Breast epithelium (tissue), 4 donors: ENCODE data around the gene PSMF1. TPM values are rescaled to one million over a fixed set of nuclear protein-coding genes. Genes with fewer than 3 reads are reported as not detected.
"Not testable (repeated sequence)": the region's sequence is repeated elsewhere in the genome, so short reads cannot be mapped to it uniquely, and the experiment has no call there.

Source experiments
- DNase-seq, 2 donors: peaks; one replicate each; pipeline ENCODE4 v3.0.0-alpha.2; 2019; ENCODE audit warnings: low spot score in 2 of 2
- H3K27ac ChIP-seq, 2 donors: fragments of 200-600 bp; sonication (generic) in 1 of 2; one replicate each; pipeline ENCODE4 v1.5.1; 2016 to 2019; ENCODE audit warnings: mild to moderate bottlenecking in 1 of 2
- H3K27me3 ChIP-seq, 2 donors: fragments of 200-600 bp; sonication (generic) in 1 of 2; one replicate each; pipeline versions ENCODE4 v1.5.1 to v1.6.0; 2017 to 2019; ENCODE audit warnings: control low read depth in 1 of 2, mild to moderate bottlenecking in 1 of 2
- H3K36me3 ChIP-seq: fragments of 200-600 bp; one replicate; pipeline ENCODE4 v1.5.1; 2019
- H3K4me1 ChIP-seq, 2 donors: fragments of 200-600 bp; sonication (generic); one replicate each; pipeline ENCODE4 v1.5.1; 2016 to 2019; ENCODE audit warnings: control low read depth in 1 of 2
- H3K4me3 ChIP-seq, 3 donors: fragments of 200-600 bp; sonication (generic); 1 replicate in 2 of 3; 2 replicates in 1 of 3; pipeline ENCODE4 v1.5.1; 2016 to 2019; ENCODE audit warnings: mild to moderate bottlenecking in 3 of 3, moderate library complexity in 2 of 3
- H3K9me3 ChIP-seq, 2 donors: fragments of 200-600 bp; sonication (generic) in 1 of 2; one replicate each; pipeline ENCODE4 v1.5.1; 2016 to 2019; ENCODE audit warnings: control low read depth in 1 of 2
- POLR2A ChIP-seq: fragments of 450-650 bp; IDR thresholded peaks from one replicate; pipeline ENCODE4 v1.6.1; 2016; ENCODE audit warnings: antibody characterized with exemption, mild to moderate bottlenecking, moderate library complexity
- POLR2AphosphoS5 ChIP-seq, 3 donors: sonication (generic); formaldehyde crosslinking; IDR thresholded peaks; one replicate each; pipeline ENCODE4 v1.6.1; 2017; ENCODE audit warnings: antibody characterized with exemption in 3 of 3
- intact Hi-C: fragments of 100-400 bp; cut with DNase I; formaldehyde crosslinking; loops from one replicate; pipeline ENCODE4 v1.15.1; 2023; ENCODE audit warnings: low total_unique reads
- total RNA-seq, 3 donors: library from RNA; depleted of rRNA; stranded (reverse); fragments of >200 nt; gene quantifications; one replicate each; pipeline ENCODE4 v1.1.0, GENCODE V29; 2016
- TF ChIP-seq, protein P1 (sequence below), 3 donors: fragments of 450-650 bp; IDR thresholded peaks; one replicate each; pipeline ENCODE4 v1.5.1; 2016 to 2017; ENCODE audit warnings: antibody characterized with exemption in 3 of 3, mild to moderate bottlenecking in 3 of 3, moderate library complexity in 3 of 3

The PSMF1 gene
- total RNA-seq, 3 donors from 2014 or later = 71.7 to 98.4 (median 75.1) TPM

DNA sequence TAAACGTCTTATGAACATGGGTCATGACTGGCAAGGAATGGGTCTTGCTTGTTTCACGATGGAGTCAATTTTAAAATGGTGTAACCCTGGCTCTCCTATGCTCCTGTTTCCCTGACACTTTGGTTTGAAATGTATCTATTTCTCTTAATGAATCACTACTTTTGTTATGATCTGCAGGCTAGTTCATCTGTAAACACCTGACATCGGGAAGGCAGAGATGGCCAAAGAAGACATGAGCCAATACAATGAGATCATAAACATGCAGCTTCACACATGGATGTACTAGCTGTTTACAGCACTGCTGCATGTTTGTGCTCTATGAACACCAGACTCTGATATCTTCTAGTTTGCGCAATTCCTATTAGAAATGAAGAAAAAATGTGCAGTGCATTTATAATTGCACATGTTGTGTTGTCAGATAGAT lies 96.4 kb downstream of the PSMF1 start:
- Histone ChIP-seq H3K36me3 (no peaks in the 10 kb centered on the region), H3K4me3 (no peak overlapping the region), H3K27me3 (peaks cover 0 to 10% of the 10 kb centered on the region in 2 donors), H3K4me1 (no peaks in the 10 kb centered on the region), H3K9me3 (no peaks in the 10 kb centered on the region), H3K27ac (no peak overlapping the region)
- intact Hi-C loops = no loop called here
- DNase-seq = no peak
- TF ChIP-seq POLR2AphosphoS5 (IDR thresholded peaks at IDR 0.05) (no peak), POLR2A (no peak)
- TF ChIP-seq, protein P1, sequence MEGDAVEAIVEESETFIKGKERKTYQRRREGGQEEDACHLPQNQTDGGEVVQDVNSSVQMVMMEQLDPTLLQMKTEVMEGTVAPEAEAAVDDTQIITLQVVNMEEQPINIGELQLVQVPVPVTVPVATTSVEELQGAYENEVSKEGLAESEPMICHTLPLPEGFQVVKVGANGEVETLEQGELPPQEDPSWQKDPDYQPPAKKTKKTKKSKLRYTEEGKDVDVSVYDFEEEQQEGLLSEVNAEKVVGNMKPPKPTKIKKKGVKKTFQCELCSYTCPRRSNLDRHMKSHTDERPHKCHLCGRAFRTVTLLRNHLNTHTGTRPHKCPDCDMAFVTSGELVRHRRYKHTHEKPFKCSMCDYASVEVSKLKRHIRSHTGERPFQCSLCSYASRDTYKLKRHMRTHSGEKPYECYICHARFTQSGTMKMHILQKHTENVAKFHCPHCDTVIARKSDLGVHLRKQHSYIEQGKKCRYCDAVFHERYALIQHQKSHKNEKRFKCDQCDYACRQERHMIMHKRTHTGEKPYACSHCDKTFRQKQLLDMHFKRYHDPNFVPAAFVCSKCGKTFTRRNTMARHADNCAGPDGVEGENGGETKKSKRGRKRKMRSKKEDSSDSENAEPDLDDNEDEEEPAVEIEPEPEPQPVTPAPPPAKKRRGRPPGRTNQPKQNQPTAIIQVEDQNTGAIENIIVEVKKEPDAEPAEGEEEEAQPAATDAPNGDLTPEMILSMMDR (IDR thresholded peaks at IDR 0.05) = no peak

DNA sequence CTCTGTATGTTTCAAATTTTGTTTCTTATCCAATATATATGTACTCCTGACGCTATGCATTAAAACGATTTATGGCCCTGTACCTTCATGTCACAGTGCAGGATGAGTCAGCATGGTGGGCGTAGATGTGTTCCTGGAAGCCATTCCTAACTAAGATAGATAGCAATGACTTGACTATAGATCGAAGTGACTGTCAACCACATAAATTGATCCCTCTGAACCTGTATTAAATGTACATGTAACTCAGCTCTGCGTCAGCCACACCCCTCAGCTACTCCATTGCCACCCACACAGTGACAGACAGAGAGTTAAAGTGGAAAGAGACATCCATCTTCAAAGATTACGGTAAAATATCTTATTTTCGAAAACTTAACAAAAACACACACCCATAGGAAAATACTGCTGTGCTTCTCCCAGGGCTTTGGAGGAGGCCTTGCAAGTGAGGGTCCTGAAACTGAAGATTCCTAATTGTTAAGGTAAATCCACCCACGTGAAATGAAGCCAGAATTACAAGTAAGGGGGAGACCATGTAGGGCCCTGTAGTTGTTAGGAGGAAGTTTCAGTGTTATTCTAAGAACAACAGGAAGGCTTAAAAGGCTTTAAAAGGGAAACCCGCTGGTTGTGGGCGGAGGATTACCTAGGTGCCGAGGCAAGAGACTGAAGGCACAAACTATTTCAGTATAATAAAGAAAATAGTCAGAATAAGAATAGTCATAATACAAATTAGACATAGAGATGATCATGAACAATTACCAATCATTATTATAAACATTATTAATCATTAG lies 97.2 kb downstream of the PSMF1 start:
- no peak overlapping the region for H3K4me3 ChIP-seq
- peaks cover 0 to 10% of the 10 kb centered on the region in 2 donors for H3K27me3 ChIP-seq
- TF ChIP-seq POLR2A (no peak), POLR2AphosphoS5 (IDR thresholded peaks at IDR 0.05) (no peak)
- TF ChIP-seq, protein P1 (IDR thresholded peaks at IDR 0.05) = no peak
- no peaks in the 10 kb centered on the region for H3K4me1 ChIP-seq
- intact Hi-C loops = no loop called here
- DNase-seq = no peak
- no peaks in the 10 kb centered on the region for H3K36me3 ChIP-seq
- H3K9me3 ChIP-seq = no peaks in the 10 kb centered on the region
- no peak overlapping the region for H3K27ac ChIP-seq

DNA sequence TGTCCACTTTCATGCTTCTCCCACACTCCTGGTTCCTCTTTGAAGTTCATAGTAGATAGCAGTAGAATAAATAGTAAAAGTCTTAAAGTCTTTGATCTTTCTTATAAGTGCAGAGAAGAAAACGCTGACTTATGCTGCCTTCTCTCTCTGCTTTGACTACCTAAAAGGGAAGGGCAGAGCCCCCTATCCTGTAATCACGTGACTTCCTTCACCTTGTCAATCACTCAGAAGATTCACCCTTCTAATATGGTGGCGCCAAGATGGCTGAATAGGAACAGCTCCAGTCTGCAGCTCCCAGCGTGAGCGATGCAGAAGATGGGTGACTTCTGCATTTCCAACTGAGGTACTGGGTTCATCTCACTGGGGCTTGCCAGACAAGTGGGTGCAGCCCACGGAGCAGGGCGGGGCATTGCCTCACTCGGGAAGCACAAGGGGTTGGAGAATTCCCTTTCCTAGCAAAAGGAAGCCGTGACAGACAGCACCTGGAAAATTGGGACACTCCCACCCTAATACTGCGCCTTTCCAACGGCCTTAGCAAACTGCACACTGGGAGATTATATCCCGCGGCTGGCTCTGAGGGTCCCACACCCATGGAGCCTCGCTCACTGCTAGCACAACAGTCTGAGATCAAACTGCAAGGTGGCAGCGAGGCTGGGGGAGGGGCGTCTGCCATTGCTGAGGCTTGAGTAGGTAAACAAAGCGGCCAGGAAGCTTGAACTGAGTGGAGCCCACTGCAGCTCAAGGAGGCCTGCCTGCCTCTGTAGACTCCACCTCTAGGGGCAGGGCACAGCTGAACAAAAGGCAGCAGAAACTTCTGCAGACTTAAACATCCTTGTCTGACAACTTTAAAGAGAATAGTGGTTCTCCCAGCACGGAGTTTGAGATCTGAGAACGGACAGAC lies 98.4 kb downstream of the PSMF1 start:
- H3K36me3 ChIP-seq, H3K4me3 ChIP-seq, H3K27ac ChIP-seq, H3K9me3 ChIP-seq, DNase-seq, intact Hi-C loops, H3K4me1 ChIP-seq: not testable (repeated sequence)
- H3K27me3 ChIP-seq = peaks cover 0 to 10% of the 10 kb centered on the region in 2 donors

Other genes starting within 250 kb of the PSMF1 start
- 10 to 100 TPM in 1 of 3 donors, 1 to 10 TPM in 1, under 1 TPM in 1; 0.66 to 18.4 (median 1.0) TPM for gene ANGPT4, start 202.3 kb upstream of the PSMF1 start, total RNA-seq
- not detected for gene RSPO4, start 116.3 kb upstream of the PSMF1 start, total RNA-seq
- 1 to 10 TPM in 2 of 3 donors, under 1 TPM in 1; 0.73 to 4.3 (median 1.1) TPM for gene TMEM74B, start 66.4 kb downstream of the PSMF1 start, total RNA-seq
- under 1 TPM in 2 of 3 donors, not detected in 1; 0.33 to 0.48 TPM for gene C20orf202, start 84.9 kb downstream of the PSMF1 start, total RNA-seq
- gene RAD21L1, start 107.4 kb downstream of the PSMF1 start, total RNA-seq = not detected
- 1 to 10 TPM; 2.3 to 4.0 (median 3.5) TPM for gene SNPH, start 147.7 kb downstream of the PSMF1 start, total RNA-seq
- gene SDCBP2, start 210.5 kb downstream of the PSMF1 start, total RNA-seq = 10 to 100 TPM in 1 of 3 donors, 1 to 10 TPM in 2; 5.0 to 10.8 (median 9.8) TPM